Stimulated activated CD8-positive, alpha-beta memory T cell treated with anti-CD3 and anti-CD28 coated beads, Interleukin-15, amount 100 ng/mL, for 1 hour (primary cell): Measurements from ENCODE around the gene CHRNA9.

Experiments used
- DNase-seq: peaks from one replicate; pipeline ENCODE4 v3.0.0-alpha.2; 2020; ENCODE audit warnings: low read depth

CHRNA9 gene

DNA sequence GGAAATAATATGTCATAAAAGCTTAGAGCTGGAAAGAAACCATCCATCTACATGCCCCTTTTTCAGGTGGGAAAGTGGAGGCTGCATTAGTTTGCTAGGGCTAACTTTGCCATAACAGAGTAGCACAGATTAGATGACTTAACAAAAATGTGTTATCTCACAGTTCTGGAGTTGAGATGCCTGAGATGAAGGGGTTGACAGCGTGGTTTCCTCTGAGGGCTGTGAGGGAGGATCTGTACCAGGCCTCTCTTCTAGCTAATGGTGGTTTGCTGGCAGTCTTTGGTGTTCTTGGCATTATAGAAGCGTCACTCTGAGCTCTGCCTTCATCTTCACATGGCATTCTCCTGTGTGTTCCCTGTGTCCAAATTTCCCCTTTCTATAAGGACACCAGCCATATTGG, 2.4 kb downstream of the CHRNA9 start:
- no peak for DNase-seq

DNA sequence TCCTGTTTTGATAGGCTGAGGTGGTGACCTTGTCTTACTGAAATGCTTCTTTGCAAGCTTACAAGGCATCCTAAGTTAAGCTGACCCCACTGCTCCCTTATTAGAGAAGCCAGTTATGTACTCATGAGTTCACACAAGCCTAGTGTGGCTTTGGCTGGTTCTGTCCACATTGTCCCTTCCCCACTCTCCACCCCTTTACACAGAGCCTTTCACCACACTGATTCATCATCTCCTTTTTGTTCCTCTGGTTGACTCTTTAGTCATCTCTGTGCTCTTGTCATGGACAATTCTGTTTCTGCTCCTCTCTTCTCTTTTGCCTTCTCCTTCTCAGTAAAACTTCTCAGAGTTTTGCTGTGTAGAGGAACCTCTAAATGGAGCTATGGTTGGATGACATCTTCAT, 4.9 kb downstream of the CHRNA9 start:
- no peak for DNase-seq

DNA sequence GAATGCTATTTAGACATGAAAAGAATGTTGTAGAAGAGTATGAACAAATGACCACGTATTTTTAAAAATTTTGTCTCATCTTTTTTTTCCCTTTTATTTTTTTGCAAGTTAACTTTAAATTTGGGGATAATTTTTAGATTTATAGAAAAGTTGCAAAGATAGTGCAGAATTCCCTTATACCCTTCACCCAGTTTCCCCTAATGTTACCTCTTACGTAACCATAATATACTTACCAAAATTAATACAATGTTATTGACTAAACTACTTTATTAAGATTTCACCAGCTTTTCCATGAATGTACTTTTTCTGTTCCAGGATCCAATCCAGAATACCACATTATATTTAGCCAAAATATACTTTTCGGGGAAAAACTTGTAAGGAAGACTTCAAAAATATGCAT, 12.3 kb downstream of the CHRNA9 start:
- no peak for DNase-seq

DNA sequence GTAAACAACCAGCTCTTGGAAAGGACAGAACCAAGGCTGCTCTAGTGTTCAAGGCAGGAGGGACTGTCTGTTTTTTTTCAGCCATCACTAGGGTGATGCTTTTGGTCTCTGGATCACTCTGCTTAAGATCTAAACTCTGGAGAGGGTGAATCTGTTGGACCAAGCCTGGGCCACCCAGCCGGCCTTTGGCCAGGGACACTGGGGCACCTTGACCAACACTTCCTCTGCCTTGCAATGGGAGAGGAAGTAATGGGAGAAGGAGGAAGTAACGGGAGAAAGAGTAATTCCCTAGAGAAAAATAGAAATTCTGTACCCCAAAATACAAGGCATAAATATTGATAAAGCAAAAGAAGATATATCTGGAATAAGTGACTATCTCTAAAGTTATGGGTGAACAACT, 12.9 kb downstream of the CHRNA9 start:
- DNase-seq = no peak

DNA sequence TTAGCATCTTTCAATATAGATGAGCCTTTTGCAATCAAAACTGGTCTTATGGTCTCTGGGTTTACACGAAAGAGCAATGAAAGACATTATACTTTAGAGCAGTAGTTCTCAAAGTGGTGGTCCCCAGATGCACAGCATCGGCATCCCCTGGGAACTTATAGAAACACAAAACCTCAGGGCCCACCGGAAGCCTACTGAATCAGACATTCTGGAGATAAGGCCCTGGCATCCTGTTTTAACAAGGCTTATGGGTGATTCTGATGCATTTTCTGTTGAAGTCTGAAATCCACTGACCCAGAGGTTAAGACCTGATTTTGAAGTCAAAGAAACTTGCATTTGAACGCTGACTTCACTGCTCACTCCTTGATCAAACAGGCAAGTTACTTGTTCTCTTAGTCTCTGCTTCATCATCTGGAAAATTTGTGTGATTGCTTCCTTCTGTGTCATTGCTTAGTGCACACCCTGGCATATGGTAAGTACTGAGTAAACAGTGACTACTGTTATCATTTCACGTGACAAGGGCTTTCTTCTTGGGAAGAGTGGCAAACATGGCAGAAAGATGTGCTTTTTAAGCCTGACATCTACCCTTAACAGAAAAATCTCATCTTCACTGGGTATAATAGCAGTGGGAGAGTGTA, 14.5 kb downstream of the CHRNA9 start:
- no peak for DNase-seq

DNA sequence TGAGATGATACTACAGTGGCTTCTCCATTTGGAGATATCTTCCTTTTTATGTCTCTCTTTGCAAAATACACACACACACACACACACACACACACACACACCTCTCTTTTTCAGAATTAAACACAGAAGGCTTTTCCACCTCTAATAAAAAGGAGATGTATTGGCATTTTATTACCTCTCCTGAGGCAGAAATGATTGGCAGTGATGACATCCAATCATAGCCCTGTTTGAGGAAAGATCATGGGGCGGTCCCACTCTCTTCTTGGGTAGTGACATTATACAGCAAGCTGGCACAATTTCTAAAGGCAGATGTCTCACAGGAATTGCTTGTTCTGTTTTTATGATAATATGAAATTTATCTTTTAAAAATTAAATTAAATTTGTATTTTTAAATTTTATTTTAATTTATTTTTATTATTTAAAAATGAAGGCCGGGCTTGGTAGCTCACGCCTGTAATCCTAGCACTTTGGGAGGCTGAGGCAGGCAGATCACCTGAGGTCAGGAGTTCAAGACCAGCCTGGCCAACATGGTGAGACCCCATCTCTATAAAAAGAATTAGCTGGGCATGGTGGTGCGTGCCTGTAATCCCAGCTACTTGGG, 15.6 kb downstream of the CHRNA9 start:
- DNase-seq = no peak

DNA sequence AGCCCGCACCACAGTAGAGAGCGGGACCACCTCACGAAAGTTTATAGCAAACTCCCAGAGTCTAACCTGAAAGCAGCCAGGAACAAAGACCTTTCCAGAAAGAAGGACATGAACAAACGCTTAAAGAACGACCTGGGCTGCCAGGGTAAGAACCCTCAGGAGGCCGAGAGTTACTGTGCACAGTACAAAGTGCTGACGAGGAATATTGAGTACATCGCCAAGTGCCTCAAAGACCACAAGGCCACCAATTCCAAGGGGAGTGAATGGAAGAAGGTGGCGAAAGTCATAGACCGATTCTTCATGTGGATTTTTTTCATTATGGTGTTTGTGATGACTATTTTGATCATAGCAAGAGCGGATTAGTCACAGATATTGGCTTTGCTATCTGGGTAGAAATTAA, 19.0 kb downstream of the CHRNA9 start:
- DNase-seq = no peak

DNA sequence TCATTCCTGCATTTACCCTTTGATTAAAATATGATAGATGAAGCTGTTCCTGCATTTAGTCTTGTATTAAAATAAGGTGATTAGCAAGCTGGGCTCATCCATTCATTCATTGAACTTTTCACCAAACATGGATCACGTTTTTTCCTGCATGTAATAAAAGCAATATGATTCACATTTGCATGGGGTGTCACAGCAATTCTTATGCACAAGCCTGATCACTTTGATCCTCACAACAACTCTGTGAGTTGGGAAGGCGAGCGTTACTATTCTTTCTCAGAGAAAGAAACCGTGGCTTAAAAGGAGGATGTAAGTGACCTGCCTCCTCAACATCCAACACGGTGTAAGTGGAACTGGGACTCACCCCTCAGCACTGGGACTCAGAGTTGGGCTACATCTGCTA, 20.0 kb downstream of the CHRNA9 start:
- DNase-seq = no peak

DNA sequence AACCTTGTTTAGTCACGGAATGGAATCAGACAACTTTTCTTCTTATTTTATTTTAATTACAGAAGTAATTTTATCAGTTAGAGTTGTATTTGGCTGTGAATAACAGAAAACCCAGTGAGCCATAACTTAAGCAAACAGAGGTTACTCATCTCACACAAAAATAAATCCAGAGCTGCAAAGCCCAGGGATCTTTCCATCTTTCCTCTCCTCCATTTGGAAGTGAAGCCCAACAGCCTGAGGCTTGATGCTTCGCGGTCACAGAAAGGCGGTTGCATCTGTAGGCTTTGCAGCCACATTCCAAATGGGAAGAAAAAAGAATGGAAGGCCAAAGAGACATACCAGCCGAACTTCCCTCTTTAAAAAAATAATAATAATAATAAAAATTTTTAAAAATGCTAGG, 22.6 kb downstream of the CHRNA9 start:
- DNase-seq = no peak

DNA sequence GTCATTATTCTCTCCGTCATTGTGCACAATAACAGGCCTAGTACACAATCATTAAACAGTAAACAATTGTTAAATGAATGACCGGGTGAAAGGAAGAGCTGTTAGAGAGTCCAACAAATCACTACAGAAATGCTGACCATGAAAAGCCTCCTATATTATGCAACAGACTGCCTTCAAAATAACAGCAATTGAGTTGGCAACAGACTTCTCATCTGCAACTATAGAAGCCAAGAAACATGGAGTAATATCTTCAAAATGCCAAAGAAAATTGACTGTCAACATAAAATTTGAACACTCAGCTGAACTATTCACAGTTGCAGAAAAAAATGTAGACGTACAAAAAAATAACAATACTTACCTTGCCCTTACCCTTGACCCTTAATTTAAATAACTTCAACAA, 26.2 kb downstream of the CHRNA9 start:
- DNase-seq = no peak

DNA sequence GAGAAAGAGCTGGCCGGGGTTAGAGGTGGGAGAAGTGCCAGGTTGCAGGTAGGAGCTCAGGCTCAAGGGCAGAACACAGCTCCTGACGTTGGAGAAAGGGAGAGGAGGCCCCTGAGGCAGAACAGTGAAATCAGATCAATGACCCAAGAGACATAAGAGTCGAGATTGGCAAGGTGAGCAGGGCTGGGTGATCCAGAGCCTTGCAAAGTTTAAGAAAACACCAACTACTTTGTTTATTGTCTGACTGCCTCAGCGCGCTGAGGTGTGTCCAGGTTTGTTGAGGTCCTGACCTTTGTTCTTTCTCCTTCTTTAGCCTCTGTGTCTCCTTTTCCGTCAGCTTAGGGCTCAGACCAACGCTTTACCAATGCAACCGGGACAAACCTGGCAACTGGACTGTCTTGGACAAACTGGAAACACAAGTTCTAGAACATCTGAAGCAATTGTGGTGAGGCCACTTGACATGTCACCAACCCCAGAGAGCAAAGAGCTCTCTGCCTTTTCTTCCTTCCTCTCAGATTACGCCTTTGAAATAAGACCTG, 28.3 kb downstream of the CHRNA9 start:
- DNase-seq = no peak

DNA sequence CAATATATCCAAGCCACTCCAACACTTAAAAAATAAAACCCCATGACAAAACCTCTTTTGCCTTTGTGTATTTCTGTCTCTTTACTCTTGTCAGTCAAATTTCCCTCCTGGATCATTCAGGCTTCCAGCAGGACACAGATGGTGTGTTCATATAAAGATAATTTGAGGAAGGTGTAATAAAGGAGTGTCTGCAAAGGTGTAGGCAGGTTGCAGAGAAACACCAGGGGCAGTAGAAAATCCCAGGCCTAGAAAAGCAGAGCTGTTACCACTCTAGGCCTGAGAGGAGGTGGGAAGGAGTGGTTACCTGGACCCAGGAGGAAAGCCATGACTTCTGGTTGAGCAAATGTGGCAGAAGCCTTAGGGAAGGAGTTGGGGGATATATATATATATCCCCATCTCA, 28.8 kb downstream of the CHRNA9 start:
- DNase-seq = no peak

DNA sequence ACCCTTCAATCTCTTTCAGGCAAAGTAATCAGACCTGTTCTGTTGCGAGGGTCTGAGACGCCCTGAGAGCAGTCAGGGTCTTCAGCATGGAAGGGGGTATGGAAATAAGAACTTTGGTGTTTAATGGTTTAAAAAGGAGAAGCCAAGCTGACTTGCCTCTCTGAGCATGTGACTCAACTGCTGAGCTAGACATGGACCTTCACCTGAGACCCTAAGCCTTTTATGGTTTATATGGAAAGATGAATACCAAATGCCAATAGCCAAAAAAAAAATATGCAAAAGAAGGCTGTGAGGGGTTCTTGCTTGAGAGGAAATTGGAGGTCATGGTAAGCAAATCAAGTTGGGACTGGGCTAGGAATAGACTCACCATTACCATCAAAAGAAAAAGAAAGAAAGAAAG, 30.6 kb downstream of the CHRNA9 start:
- no peak for DNase-seq

DNA sequence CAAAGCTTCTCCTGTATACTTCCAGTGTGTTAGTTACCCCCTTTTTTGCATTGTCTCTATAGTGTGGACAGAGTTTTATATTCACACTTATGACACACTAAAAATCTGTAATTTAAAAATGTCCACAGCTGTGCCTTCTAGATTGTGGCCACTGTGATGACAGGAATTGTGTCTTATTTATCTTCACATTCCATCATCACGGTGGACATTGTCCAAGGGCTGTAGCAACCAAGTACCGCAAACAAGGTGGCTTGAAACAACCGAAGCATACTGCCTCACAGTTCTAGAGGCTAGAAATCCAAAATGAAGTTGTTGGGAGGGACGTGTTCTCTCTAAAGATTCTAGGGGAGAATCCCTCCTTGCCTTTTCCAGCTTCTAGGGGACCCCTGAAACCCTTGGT, 32.3 kb downstream of the CHRNA9 start:
- no peak for DNase-seq

DNA sequence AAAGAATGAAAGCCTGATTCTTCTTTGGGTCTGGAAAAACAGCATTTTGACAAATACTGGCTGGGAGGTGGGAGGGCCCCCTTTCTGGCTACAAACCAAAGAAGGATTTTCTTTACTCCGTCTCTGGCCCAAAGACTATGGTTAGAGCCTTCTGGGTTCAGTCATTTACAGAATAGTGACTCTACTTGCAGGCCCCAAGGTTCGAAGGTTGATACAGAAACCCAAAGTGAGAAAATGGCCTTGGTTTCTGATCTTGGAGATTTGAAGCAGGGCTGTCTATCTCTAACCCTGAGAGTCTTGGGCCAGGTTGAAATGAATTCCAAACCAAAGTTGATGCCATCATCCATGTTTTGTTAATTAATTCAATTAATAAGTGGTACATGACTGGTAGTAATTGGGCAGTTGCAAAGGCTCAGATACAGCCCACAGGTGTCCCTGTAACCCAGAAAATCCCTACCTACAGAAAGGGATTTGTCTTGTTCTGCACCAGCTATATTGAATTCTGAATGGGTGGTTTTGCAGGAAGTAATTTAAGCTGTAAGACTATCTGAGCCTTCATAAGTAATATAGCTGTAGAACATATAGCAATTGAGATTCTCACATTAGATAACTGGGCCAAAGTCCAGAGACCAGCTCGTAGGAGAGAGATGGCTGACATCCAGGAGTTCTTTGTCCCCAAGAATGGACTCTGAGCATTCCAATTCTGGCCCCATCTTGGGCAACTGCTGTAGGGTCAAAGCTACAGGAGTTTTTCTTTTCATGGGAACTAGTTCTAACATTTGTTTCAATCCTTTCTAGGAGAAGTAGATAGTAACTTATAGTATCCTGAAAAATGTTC, 34.5 kb downstream of the CHRNA9 start:
- no peak for DNase-seq

DNA sequence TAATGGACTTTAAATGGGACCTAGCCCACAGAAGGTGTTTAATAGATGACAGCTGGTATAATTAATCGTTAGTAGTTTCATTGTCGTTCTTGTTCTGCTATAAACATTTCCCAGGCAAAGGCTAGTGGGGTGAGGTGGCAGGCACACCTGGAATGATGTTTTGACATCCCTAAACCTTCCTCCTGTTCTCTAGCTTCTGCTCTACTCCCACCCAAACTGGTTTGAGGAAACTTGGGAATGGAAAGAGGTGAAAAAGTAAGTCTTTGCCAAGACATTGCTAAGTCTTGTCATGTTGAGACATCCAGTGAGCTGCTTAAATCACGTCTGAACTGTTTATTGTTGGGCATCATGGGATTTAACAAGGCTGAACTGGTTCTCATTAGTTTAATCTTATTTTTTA, 37.5 kb downstream of the CHRNA9 start:
- no peak for DNase-seq

DNA sequence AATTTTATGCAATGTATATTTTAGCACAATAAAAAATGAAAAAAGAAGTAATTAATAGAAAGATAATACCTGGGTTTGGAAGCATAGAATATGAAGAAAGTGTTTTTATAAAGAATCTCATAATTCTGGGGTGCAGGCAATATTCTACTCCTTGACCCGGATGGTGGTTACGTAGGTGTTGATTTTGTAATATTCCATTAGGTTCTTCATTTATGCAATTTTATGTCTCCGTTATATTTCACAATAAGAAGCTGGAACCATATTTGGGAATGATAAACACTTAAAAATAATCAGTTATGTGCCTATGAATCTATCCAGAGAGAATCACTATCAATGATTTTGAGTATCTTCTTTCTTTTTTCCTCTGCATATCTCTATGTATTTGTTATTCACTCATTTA, 38.5 kb downstream of the CHRNA9 start:
- no peak for DNase-seq

DNA sequence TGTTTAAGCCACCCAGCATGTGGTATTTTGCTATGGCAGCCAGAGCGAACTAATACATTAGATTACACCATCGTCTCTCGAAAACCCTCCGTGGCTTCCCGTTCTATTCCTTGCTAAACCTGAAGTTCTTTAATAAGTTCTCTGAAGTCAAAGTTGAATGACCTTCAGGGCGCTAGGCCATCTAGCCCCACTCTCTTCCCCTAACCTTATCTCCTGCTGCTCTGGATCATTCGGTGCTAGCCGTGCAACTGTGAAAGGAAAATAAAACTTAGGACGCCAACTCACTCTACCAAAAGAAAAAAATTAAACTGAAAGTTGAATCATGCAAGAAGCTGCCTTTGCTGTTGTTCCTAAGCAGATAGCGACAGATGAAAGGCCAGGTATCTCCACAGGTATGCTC, 40.0 kb downstream of the CHRNA9 start:
- no peak for DNase-seq

DNA sequence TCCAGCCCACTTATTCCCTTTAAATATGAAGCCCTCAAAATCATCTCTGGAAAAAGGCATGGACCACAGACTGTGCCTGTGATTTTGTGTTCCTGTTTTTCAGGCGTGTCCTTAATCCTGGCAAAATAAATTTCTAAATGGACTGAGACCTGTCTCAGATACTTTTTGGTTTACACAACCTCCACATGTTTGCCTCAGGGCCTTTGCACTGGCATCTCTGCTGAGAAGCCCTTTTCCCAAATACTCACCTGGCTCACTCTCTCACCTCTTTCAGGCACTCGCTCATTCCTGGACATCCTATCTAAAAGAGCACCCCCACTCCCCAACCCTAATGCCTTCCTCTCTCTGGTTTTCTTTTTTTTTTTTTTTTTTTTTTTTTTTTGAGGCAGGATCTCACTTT, 40.5 kb downstream of the CHRNA9 start:
- DNase-seq = no peak

DNA sequence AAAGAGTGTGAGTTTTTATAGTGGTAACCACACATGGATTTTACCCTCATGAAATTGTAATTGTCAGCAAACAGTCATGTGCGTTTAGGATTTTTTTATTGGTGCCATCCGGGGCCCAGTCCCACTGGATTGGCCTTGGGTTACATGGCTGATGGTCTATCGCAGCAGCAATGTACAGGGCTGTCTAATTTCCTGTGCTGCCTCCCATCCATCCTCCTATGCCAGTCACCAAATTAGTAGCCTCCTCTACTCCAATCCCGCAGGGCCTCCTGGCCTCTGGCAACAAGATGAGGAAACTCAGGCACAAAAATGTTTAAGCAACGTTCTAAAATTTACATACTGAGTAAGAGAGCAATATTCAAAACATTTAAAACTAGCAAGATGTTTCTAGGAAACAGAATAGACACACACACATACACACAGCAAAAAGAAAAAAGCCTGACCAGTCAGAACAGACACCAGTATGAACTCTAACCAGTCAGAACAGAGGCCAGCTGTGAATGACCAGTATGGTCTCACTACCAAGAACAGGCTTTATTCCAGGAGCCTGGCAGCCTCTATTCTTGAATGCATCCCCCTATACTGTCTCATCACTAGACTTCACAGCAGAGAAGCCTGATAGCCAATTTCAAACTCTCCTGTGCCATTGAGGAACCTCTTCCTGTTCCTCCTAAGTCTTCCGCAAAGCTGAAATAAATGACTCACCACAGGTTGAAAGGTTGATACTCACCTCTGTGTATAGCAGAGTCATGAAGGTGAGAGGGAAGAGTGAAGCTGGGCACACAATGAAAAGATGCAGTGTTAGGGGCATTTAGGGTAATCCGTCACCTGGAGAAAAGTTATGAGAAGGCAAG, 42.6 kb downstream of the CHRNA9 start:
- no peak for DNase-seq

DNA sequence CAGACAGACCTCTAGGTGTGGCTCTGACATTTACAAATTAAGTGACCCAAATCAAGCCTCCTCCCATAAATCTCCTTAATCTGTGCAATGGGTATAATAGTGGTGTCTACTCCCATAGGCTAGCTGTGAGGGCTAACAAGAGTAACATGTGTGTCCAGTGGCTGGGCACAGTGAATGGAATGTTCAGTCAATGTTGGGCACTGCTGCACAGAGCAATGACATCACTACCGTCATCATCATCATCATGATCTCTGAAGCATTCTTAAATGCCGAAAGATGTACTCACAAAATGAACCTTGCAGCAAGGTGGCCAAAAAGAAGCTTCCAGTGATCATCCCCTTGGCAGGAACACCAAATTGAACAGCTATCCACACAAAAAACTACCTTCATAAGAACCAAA, 43.5 kb downstream of the CHRNA9 start:
- no peak for DNase-seq

DNA sequence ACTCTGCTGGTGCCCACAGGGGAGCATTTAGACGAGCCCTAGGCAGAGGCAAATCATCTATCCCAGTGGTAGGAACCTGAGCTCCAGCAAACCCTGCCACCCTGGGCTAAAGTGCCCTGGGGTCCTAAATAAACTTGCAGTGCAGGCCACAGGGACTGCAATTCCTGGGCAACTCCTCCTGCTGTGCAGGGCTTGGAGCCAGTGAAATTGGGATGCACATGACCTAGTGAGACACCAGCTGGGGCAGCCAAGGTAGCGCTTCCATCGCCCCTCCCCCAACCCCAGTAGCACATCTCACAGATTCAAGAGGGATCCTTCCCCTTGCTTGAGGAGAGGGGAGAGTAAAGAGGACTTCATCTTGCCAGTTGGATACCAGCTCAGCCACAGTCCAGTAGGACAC, 44.1 kb downstream of the CHRNA9 start:
- DNase-seq = no peak
